Hypothalamus (tissue), 51 donors: Measurements from ENCODE around the gene ATP1A3.

Experiments
- DNase-seq, 51 donors: peaks; one replicate each; lab custom pipeline; 2025; lab: John Stamatoyannopoulos, UW

Gene ATP1A3

DNA sequence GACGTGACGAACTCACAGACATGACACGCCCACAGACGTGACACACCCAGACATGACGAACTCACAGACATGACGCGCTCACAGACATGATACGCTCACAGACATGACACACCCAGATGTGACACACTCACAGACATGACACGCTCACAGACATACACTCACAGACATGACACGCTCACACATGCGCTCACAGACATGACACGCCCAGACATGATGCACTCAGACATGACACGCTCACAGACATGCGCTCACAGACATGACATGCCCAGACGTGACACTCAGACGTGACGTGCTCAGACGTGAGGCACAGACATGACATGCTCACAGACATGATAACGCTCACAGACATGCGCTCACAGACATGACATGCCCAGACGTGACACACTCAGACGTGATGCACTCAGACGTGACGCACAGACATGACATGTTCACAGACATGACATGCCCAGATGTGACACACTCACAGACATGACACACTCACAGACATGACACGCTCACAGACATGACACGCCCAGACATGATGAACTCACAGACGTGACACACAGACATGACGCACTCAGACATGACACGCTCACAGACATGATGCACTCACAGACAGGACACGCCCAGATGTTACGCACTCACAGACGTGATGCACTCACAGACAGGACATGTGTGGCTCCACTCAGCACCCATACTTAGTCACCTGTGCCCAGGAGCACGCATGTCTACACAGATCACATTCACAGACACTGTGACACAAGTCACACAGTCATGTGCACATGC lies 73.9 kb downstream of the ATP1A3 start:
- no peak for DNase-seq

DNA sequence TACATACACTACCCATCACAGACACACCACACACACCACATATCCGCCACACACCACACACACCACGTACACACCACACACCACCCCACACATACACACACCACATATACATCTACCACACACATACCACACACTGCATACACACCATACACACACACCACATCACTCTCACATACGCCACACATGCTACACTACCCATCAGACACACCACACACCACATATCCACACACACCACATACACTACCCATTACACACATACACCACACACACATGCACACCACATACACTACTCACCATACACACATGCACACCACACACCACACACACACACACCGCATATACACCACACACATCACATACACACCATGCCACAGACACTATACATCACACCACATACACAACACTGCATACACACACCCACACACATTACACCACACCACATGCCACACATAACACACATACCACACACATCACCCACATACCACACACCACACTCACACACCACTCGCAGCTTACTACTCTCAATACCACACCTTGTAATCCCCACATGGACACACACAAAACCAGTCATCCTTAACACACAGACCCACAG lies 75.3 kb downstream of the ATP1A3 start:
- no peak for DNase-seq

DNA sequence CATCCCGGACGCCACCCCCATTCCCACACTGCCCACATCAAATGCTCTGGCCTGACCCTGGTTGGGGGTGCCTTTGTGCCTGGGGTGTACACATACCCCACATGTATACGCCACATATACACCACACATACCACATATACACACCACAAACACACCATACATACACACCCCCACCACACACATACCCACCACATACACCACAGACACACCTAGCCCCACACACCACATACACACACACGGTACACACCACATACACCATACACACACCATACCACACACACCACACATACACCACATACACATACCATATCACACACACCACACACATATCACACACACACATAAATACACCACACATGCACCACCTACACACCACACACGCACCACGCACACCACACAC lies 75.9 kb downstream of the ATP1A3 start:
- DNase-seq, result no peak

DNA sequence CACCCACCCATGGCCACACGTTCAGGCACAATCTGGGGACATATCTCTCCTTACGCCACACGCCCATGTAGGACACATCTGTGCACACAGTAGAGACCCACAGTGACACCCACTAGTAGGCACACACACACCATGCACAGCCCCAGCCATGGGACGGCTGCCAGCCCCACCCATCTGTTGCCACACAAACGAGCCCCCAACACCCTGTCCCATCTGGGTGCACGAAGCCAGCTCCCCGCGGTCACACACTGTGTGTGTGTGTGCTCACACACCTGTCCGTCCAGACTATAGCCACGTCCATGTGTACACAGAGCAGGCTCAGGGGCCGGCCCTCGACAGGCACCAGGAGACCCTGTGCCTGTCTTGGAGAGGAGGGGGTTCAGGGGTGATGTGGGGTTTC lies 76.4 kb downstream of the ATP1A3 start:
- DNase-seq, result no peak
